NCI-H82 treated with DMSO at 0.1 percent for 48 hours (cell line): ENCODE results near the gene UNG.
"Not testable (repeated sequence)": the region's sequence is repeated elsewhere in the genome, so short reads cannot be mapped to it uniquely, and the experiment has no call there.

Experiments used
- DNase-seq: peaks from one replicate; lab custom pipeline; 2025; ENCODE audit not compliant: unreplicated experiment; lab: John Stamatoyannopoulos, UW

The UNG gene

DNA sequence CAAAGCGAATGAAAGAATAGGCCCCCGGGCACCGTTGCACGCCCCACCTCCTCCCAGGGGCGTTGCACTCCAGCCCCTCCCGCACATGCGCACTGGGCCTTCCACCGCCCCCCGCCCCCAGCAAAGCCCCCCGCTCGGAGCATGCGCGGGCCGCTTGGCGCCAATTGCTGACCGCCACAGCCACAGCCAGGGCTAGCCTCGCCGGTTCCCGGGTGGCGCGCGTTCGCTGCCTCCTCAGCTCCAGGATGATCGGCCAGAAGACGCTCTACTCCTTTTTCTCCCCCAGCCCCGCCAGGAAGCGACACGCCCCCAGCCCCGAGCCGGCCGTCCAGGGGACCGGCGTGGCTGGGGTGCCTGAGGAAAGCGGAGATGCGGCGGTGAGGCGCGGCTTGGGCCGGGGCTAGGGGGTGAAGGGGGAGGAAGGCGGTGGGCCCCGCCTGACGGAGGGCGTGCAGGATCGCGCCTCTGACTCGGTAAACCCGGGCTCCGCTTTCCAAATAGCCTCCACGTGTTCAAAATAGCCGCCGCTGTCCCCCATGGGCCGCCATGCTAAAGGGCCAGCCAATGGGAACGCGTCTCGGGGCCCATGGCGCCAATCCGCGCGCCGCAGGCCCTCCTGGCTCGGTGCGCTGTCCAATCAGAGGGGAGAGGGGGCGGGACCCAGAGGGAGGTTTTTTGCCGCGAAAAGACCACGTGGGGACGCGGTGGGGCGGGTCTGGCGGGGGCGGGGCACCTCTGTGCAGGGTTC is at the start of gene UNG:
UNG (plus strand) TSS at position 163 of the 748 bp plus-strand sequence; CDS start at position 246, 83 bp downstream.
- DNase-seq: peak; percentile 87

DNA sequence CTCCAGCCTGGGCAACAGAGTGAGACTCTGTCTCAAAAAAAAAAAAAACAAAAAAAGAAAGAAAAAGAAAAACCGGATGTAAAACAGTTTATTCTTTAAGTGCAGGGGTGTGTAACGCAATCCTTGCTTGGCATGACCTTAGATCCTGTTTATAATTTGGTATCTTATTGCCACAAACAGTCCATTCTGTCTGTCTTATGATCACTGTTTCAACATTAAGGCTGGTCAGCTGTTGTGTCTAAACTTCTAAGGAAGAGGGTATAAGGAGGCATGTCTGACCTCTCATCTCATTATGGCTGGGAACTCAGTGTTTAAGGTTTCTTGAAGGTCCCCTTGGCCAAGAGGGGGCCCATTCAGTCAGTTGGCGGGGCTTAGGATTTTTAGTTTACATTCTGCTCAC is 48.7 kb upstream of the UNG start:
- not testable (repeated sequence) for DNase-seq

DNA sequence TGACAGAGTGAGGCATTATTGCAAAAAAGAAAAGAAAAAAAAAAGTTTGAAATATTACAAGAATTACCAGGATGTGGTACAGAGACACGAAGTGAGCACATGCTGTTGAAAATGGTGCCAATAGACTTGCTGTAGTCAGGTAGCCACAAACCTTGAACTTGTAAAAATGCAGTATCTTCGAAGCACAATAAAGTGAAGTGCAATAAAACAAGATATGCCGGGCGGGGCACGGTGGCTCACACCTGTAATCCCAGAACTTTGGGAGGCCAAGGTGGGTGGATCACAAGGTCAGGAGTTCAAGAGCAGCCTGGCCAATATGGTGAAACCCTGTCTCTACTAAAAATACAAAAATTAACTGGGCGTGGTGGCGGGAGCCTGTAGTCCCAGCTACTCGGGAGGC is 47.6 kb upstream of the UNG start:
- DNase-seq: not testable (repeated sequence)

DNA sequence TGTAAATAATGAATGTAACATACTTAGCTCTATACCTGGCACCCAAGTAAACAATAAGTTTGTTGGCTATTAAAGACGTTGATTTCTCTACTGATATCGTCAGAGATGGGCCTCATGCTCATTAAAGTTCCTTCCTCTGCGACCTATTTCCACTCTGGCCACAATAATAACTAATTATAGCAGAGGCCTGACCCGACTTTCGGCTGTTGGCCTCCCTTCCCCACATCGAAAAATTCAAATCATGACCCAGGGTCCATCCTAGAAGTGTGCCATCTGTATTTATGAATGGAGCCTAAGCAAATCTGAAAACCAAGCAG is 45.3 kb upstream of the UNG start:
- DNase-seq: no peak

DNA sequence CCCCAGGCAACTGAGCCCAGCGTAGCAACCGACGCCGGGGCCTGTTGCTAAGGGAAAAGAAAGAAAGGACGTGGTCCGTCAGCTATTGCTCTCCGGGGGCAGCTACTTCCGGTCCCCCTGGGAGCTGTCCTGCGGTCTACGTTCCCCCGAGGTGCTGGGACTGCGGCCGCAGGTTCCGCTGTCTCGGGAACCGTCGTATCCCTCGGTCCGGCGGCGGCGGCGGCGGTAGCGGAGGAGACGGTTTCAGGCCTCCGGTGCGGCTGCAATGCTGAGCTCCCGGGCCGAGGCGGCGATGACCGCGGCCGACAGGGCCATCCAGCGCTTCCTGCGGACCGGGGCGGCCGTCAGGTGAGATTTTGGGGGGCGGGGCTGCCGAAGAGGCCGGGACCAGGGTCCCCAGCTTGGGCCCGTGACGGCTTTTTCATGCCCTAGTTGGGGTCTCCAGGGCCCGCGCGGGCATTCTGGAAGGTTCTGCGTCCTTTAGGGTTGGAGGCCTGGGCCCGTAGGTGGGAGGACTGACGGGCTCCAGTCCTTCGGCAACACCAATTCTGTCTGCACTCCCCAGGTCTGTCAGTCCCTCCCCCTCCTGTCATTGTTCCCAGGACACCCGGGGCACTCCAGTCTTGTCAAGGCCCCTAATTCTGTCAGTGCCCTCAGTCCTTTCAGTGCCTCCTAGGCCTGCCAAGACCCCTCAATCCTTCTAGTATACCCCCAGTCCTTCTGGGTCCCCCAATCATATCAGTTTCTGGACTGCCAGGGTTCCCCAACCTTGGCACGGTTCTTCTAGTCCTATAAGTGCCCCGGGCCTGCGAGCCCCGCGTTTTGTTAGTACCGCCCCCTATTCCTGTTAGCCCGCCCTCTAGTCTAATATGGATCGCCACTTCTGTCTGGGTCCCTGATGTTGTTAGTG is 44.7 kb upstream of the UNG start, which contains the start of gene USP30:
USP30 (plus strand) TSS at position 163 of the 910 bp plus-strand sequence; CDS start at position 266, 103 bp downstream.
- peak; percentile 31 for DNase-seq

DNA sequence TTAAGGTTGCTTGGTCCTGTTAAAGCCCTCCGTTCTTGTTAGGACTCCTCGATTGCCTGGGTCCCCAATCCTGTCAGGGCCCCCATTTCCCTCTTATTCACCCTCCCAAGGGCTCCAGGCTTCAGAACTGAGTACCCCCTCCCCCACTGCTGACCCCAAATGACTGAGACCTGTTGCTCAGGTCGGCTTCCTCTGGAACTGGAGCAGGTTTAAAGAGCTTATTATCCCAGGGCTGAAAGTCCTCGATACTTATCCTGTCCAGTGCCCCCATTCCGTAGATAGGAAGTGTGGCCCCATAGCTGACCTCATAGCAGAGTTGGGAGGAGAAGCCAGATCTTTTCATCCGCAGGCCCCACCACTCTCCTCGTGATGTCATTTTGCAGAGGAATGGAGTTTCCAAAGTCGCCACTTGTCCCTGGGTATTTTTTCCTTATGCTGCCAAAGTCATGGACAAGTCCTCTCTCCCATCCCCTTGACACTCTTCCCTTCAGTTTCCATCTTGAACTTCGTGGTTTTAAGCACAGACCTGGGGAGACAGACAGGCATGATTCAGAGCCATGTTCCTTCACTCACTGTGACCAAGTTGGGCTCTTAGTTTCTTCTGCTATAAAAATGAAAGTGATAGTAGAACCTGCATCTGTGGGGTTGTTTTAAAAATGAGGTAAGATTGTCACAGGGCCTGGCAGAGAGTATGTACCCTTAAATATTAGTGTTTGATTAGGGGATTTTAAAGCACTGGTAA is 43.8 kb upstream of the UNG start:
- no peak for DNase-seq

DNA sequence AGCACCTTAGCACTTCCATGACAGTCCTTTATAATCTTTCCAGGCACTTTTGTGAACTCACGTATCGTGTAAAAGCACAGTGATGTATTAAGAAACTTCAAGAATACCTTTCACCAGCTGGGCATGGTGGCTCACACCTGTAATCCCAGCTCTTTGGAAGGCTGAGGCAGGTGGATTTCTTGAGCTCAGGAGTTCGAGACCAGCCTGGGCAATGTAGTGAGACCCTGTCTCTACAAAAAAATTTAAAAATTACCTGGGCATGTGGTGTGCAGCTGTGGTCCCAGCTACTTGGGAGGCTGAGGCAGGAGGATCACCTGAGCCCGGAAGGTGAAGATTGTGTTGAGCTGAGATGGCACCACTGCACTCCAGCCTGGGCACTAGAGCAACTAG is 43.3 kb upstream of the UNG start:
- DNase-seq: not testable (repeated sequence)

DNA sequence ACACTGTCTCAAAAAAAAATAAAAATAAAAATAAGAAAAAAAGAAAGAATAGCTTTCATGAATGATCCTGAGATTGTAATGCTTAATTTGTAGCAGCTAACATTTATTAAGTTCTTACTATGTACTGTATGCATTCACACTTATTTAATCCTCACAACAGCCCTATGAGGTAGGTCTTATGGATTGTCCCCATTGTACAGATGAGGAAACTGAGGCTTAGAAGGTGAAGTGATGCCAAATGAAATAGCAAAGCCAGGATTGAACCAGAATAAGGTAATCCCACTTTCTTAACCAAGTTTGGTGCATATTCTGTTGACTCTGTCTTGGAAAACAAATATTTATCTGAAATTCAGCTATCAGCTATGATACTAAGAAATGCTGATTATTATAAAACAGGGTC is 42.9 kb upstream of the UNG start:
- no peak for DNase-seq

DNA sequence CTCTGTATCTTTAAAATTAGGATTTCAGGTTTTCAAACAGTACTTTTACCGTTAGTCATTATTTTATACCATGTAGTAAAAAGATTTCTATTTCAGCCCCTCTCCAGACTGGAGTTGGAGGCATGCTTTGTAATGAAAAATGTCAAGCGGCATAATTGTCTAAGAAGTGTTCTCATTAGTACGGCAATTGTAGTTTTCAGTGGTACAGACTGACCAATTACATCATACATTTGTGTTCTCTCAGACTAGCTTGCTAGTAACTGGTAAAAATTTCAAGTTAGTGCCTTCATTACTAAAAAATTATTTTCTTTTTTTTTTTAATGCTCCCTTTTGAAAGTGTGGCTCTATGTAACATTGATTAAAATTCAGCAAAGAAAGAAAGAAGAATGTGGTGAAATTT is 40.5 kb upstream of the UNG start:
- no peak for DNase-seq

DNA sequence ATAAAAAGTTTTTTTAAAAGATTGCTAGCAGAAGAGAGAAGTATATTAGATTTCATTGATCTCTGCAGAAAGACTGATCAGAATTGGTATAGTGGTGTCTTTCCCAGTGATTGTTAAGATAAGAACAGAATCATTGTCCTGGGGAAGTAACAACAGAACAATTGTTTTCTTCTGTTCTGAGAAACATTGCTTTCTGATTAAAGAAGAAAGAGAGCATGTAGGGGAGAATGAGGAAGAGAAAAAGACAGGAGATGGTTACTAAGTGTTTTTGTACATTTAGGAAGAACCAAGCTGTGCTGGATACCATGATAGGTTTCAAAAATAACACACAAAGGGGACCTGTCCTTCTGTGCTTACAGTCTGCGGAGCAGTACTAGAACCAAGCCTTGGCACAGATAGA is 40.0 kb upstream of the UNG start:
- DNase-seq: no peak

DNA sequence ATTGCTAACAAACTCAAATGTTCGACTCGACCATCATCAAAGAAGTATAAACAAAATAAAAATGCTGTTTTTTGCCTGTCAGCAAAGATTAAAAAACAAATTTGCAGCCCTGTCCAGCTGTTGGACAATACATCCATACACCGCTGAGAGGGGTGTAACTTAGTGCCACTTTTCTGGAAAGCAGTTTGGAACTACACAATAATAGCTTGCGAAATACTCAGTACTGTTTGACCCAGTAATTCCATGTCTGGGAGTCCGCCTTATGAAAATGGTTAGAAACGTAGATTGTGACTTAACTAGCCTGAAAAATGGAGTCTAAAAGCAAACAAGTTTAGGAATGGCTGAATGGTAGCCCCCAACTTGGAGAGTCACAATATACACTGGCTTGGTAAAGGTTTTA is 38.6 kb upstream of the UNG start:
- DNase-seq: no peak

DNA sequence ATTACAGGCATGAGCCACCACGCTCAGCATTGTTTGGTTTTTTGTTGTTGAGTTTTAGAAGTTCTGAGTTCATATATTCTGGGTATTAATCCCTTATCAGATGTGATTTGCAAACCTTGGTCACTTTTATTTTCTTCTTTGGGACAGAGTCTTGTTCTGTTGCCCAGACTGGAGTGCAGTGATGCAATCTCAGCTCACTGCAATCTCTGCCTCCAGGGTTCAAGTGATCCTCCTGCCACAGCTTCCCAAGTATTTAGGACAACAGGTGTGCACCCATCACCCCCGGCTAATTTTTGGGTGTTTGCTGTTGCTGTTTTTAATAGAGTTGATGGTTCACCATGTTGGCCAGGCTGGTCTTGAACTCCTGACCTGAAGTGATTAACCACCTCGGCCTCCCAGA is 33.3 kb upstream of the UNG start:
- no peak for DNase-seq

DNA sequence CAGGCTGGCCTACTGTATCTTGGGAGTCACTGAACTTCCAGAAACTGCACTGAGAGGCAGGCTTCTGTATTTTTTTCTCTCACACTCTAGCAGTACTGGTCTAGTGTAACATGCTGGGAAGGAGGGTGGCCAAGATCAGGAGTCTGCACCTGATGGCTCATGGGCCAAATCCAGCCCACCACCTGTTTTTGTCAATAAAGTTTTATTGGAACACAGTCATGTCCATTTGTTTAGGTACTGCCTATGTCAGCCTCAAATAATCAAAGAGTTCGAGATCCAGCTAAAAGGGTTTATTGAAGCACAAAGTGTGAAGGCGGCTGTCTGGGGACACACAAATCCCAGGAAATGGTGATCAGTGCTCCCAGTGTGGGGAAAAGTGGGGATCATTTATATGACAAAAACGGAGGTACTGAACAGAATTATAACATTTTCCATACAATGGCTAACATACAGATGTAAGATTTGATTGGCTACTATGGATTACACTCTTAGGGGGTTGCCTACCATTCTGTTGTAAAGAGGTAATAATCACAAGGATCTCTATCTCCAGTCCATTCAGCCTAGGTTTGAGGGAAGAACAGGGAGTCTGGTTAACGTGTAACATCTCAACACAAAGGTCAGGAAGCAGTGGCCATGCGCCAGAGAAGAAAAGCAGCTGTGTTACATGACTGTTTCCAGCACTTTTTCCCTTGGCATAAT is 32.1 kb upstream of the UNG start:
- no peak for DNase-seq

DNA sequence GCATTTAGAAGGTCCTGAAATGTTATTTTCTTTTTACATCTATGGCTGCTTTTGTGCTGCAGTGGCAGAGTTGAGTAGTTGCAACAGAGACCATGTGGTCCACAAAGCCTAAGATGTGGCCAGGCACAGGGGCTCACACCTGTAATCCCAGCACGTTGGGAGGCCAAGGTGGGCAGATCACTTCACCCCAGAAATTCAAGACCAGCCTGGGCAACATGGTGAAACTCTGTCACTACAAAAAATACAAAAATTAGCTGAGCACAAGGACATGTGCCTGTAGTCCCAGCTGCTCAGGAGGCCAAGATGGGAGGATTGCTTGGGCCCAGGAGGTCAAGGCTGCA is 31.6 kb upstream of the UNG start:
- no peak for DNase-seq

DNA sequence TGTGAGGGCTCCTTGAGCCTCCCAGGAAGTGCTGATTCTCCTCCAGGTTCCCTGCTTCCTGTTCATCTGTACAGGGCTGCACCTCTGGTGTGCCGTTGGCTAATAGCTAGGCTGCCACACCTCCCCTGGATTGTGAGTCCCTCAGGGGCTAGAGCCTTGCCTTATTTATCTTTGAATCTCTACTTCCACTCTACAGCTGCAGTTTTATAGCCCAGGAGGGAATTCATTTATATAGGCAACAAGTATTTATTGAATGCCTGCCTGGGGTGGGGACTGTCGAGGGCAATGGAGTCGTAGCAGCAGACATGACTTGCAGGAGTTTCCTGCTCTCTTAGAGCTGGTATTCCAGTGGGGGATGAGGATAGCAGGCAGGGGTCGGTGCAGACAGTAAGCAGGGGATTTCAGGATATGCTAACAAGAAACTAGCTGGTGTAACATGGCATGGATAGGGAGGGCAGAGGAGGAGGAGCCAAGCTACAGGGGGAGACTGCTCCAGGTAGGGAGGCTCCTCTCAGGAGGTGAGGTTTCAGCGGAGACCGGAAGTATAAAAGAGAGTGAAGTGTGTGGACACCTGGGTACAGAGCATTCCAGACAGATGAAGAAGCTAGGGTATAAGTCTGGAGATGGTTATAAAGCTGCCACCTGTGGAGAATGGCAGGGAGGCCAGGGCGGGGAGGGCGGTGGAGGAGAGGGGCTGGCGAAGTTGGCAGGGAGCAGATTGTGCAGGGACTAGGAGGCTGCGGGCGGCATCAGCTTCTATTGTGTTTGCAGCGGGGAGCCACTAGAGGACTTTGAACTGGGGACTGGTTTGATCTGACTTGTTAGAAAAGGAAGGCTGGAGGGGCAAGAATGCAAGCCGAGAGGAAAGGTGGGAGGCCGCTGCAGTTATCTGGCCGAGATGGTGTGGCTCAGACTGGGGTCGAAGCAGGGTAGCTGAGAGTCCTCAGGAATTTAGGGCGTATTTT is 27.8 kb upstream of the UNG start:
- DNase-seq: no peak

DNA sequence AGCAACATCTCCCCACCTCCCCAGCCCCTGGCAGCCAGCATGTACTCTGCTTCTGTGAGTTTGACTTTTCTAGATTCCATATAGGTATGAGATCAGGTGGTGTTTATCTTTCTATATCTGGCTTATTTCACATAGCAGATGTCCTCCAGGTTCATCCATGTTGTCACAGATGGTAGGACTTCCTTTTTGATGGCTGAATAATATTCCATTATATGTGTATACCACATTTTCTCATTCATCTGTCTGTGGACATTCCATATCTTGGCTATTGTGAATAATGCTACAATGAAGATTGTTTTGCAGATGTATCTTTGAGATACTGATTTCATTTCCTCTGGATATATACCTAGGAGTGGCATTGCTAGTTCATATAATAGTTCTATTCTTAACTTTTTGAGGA is 22.5 kb upstream of the UNG start:
- DNase-seq: no peak

DNA sequence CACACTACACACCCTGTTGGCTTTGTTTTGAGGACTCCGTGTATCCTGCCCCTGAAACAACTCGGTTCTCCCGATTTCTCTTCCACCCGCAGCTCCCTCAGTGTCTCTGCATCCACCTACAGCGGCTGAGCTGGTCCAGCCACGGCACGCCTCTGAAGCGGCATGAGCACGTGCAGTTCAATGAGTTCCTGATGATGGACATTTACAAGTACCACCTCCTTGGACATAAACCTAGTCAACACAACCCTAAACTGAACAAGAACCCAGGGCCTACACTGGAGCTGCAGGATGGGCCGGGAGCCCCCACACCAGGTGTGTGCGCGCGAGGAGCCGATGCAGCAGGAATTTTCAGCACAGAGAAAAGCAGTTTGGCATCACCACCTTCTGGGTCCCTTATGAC is 14.6 kb upstream of the UNG start:
- no peak for DNase-seq

DNA sequence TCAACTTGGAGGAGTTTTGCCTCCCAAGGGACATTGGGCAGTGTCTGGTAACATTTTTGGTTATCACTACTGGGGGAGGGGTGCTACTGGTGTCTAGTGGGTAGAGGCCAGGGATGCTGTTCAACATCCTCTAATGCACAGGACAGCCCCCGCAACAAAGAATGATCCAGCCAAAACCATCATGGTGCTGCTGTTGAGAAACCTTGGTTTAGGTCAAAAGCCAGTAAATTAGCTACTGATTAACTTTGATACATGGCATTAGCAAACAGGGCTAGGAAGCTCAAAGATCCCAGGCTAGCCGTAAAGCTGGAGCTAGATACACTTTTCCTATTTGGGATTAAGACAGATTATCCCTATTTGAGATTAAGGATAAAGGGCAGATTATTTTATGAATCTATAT is 13.0 kb upstream of the UNG start:
- no peak for DNase-seq

DNA sequence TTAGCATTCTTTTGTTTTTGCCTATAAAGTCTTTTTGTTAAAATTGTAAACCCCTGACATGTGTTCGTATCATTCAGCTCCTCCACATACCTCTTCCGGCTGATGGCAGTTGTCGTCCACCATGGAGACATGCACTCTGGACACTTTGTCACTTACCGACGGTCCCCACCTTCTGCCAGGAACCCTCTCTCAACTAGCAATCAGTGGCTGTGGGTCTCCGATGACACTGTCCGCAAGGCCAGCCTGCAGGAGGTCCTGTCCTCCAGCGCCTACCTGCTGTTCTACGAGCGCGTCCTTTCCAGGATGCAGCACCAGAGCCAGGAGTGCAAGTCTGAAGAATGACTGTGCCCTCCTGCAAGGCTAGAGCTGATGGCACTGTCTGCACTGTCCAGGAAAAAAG is 11.8 kb upstream of the UNG start:
- DNase-seq: no peak

DNA sequence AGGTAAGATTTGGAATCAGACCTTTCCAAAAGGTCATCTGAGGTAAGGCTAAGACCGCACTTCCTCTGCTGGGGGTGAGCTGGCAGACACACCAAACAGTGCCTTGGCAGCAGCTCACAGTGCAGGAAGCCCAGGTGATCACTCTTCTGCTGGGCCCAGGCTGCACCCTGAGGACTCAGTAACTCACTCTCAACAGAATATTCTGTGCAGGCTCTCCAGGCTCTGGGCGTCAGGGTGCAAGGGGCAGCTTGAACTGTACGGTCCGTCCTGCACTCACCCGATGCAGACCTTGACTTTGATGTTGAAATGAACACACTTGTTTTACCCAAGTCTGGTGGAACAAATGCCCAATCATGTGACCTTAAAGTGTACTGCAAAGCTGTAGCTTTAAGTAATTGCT is 10.1 kb upstream of the UNG start:
- DNase-seq: no peak
